Parathyroid adenoma (tissue), 2 donors: ENCODE results near the gene SLC25A26.

Experiments used
- H2AFZ ChIP-seq: fragments of 300-600 bp; sonication (generic); one replicate; pipeline ENCODE4 v1.7.0; 2017; ENCODE audit warnings: antibody characterized with exemption, mild to moderate bottlenecking
- H3K27ac ChIP-seq: fragments of 300-600 bp; sonication (generic); one replicate; pipeline ENCODE4 v1.7.0; 2017
- H3K27me3 ChIP-seq: fragments of 300-600 bp; sonication (generic); one replicate; pipeline ENCODE4 v1.7.0; 2017; ENCODE audit warnings: low read length; ENCODE audit not compliant: control insufficient read depth, insufficient read depth
- H3K36me3 ChIP-seq: fragments of 300-600 bp; sonication (generic); one replicate; pipeline ENCODE4 v1.7.0; 2017; ENCODE audit warnings: low read length; ENCODE audit not compliant: control insufficient read depth, insufficient read depth
- H3K4me1 ChIP-seq: fragments of 300-600 bp; sonication (generic); one replicate; pipeline ENCODE4 v1.7.0; 2017; ENCODE audit warnings: control low read depth
- H3K4me2 ChIP-seq: fragments of 300-600 bp; sonication (generic); one replicate; pipeline ENCODE4 v1.7.0; 2017; ENCODE audit warnings: low read length
- H3K4me3 ChIP-seq: fragments of 300-600 bp; sonication (generic); one replicate; pipeline ENCODE4 v1.7.0; 2017; ENCODE audit warnings: low read depth, low read length
- H3K79me2 ChIP-seq: fragments of 300-600 bp; sonication (generic); one replicate; pipeline ENCODE4 v1.7.0; 2017; ENCODE audit warnings: control low read depth
- H3K9ac ChIP-seq: fragments of 300-600 bp; sonication (generic); one replicate; pipeline ENCODE4 v1.7.0; 2017; ENCODE audit warnings: mild to moderate bottlenecking
- H3K9me3 ChIP-seq: fragments of 300-600 bp; sonication (generic); one replicate; pipeline ENCODE4 v1.7.0; 2017; ENCODE audit warnings: low read length; ENCODE audit not compliant: control insufficient read depth
- CTCF ChIP-seq: fragments of 300-600 bp; sonication (generic); IDR thresholded peaks from one replicate; pipeline ENCODE4 v1.7.0; 2017; ENCODE audit warnings: antibody characterized with exemption, mild to moderate bottlenecking
- donor health status: primary hyperparathyroidism.

SLC25A26 gene

GRCh38 chr3:66425576-66426114, 204.8 kb downstream of the SLC25A26 start:
- no peak overlapping the region for H3K4me3 ChIP-seq
- H2AFZ ChIP-seq: no peak overlapping the region
- no peaks in the 10 kb centered on the region for H3K36me3 ChIP-seq
- TF ChIP-seq CTCF: no peak
- peaks cover 9% of the 10 kb centered on the region for H3K79me2 ChIP-seq
- no peak overlapping the region for H3K27ac ChIP-seq
- no peak overlapping the region for H3K9ac ChIP-seq
- H3K4me1 ChIP-seq: no peaks in the 10 kb centered on the region
- H3K4me2 ChIP-seq: no peak overlapping the region
- no peaks in the 10 kb centered on the region for H3K9me3 ChIP-seq
- no peaks in the 10 kb centered on the region for H3K27me3 ChIP-seq

- H3K27ac ChIP-seq: no peak overlapping the region
- no peaks in the 10 kb centered on the region for H3K36me3 ChIP-seq
- peaks cover 11% of the 10 kb centered on the region for H3K79me2 ChIP-seq
- TF ChIP-seq CTCF: no peak
- H3K4me2 ChIP-seq: no peak overlapping the region
- no peak overlapping the region for H2AFZ ChIP-seq
- H3K4me3 ChIP-seq: no peak overlapping the region
- no peaks in the 10 kb centered on the region for H3K4me1 ChIP-seq
- no peaks in the 10 kb centered on the region for H3K27me3 ChIP-seq
- no peak overlapping the region for H3K9ac ChIP-seq
- no peaks in the 10 kb centered on the region for H3K9me3 ChIP-seq
Observed at GRCh38 chr3:66426135-66426534, 205.3 kb downstream of the SLC25A26 start.

GRCh38 chr3:66427352-66427751, 206.6 kb downstream of the SLC25A26 start:
- Histone ChIP-seq H3K4me1 (no peaks in the 10 kb centered on the region), H3K27me3 (no peaks in the 10 kb centered on the region), H3K9me3 (no peaks in the 10 kb centered on the region), H3K27ac (no peak overlapping the region), H2AFZ (no peak overlapping the region), H3K36me3 (no peaks in the 10 kb centered on the region), H3K9ac (no peak overlapping the region), H3K79me2 (peaks cover 17% of the 10 kb centered on the region), H3K4me2 (no peak overlapping the region), H3K4me3 (no peak overlapping the region)
- TF ChIP-seq CTCF: no peak

- Histone ChIP-seq H3K36me3 (no peaks in the 10 kb centered on the region), H3K4me1 (no peaks in the 10 kb centered on the region), H3K79me2 (peaks cover 21% of the 10 kb centered on the region), H2AFZ (no peak overlapping the region), H3K9ac (no peak overlapping the region), H3K9me3 (no peaks in the 10 kb centered on the region), H3K27me3 (no peaks in the 10 kb centered on the region), H3K4me3 (no peak overlapping the region), H3K4me2 (no peak overlapping the region), H3K27ac (no peak overlapping the region)
- TF ChIP-seq CTCF: no peak
Observed at GRCh38 chr3:66427951-66428474, 207.2 kb downstream of the SLC25A26 start.
